SK-N-SH treated with all-trans-retinoic acid at 6 μM for 48 hours (cell line): Measurements from ENCODE around the gene LCAT.

ENCODE experiments used
- ARNTL ChIP-seq: fragments of 450-650 bp; formaldehyde crosslinking; IDR thresholded peaks from 2 replicates; pipeline ENCODE4 v1.5.0; 2020; ENCODE audit warnings: low read depth, mild to moderate bottlenecking, moderate library complexity, borderline replicate concordance
- BACH2 ChIP-seq: fragments of 250-450 bp; sonication (Bioruptor Pico); IDR thresholded peaks from 2 replicates; pipeline ENCODE4 v1.9.0; 2021; ENCODE audit warnings: mild to moderate bottlenecking, borderline replicate concordance
- CSRNP3 ChIP-seq: fragments of 250-450 bp; sonication (Bioruptor Pico); IDR thresholded peaks from 2 replicates; pipeline ENCODE4 v1.5.1; 2021; ENCODE audit warnings: mild to moderate bottlenecking, moderate library complexity
- ESRRG ChIP-seq: fragments of 250-450 bp; sonication (Bioruptor Pico); IDR thresholded peaks from 2 replicates; pipeline ENCODE4 v1.6.1; 2021; ENCODE audit warnings: mild to moderate bottlenecking
- GLIS3 ChIP-seq: fragments of 250-450 bp; sonication (Bioruptor Pico); IDR thresholded peaks from 2 replicates; pipeline ENCODE4 v1.5.0; 2020; ENCODE audit warnings: mild to moderate bottlenecking, moderate library complexity
- ISL1 ChIP-seq: fragments of 250-450 bp; sonication (Bioruptor Pico); IDR thresholded peaks from 2 replicates; pipeline ENCODE4 v2.1.2; 2022; ENCODE audit warnings: mild to moderate bottlenecking, moderate library complexity
- PATZ1 ChIP-seq: fragments of 250-450 bp; sonication (Bioruptor Pico); IDR thresholded peaks from 2 replicates; pipeline ENCODE4 v1.8.0; 2020; ENCODE audit warnings: mild to moderate bottlenecking, moderate library complexity, borderline replicate concordance
- TCF4 ChIP-seq: fragments of 250-450 bp; sonication (Bioruptor Pico); IDR thresholded peaks from 2 replicates; pipeline ENCODE4 v1.8.0; 2021; ENCODE audit warnings: mild to moderate bottlenecking, moderate library complexity, borderline replicate concordance
- TOX ChIP-seq: fragments of 250-450 bp; sonication (Bioruptor Pico); IDR thresholded peaks from 2 replicates; pipeline ENCODE4 v1.8.0; 2021; ENCODE audit warnings: mild to moderate bottlenecking, moderate library complexity, borderline replicate concordance
- ZC3H10 ChIP-seq: fragments of 250-450 bp; sonication (Bioruptor Pico); IDR thresholded peaks from 2 replicates; pipeline ENCODE4 v1.5.1; 2021; ENCODE audit warnings: mild to moderate bottlenecking, moderate library complexity
- ZFP3 ChIP-seq: fragments of 250-450 bp; sonication (Bioruptor Pico); IDR thresholded peaks from 2 replicates; pipeline ENCODE4 v1.5.0; 2020; ENCODE audit warnings: mild to moderate bottlenecking, moderate library complexity
- ZFP30 ChIP-seq: fragments of 450-650 bp; formaldehyde crosslinking; IDR thresholded peaks from 2 replicates; pipeline ENCODE4 v1.5.0; 2022; ENCODE audit warnings: mild to moderate bottlenecking, moderate library complexity
- TF ChIP-seq, protein P1 (sequence below): fragments of 250-450 bp; sonication (Bioruptor Pico); IDR thresholded peaks from 2 replicates; pipeline ENCODE4 v1.5.1; 2020; ENCODE audit warnings: low read depth, mild to moderate bottlenecking, moderate library complexity

DNA sequence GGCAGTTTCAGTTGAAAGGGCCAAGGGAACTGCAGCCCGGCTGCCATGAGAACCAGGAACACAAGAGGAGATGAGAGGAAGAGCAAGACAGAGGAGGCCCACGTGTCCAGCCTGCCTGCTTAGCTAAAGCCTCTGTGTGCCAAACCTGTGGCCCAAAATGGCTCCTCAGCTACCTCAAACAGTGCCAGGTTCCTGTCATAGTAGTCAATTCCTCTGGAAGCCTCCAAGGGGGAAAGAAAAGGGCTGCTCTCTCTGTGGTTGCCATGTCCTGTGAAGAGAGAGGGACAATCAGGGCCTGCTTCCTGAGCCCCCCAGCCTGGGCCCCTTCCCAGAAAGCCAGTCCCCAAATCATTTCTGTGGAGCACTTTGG is 19.4 kb upstream of the LCAT start:
- TF ChIP-seq PATZ1 (CRISPR knock-in tag) = no peak
- TF ChIP-seq CSRNP3 (CRISPR knock-in tag) = no peak
- no peak for TF ChIP-seq BACH2
- no peak for TF ChIP-seq GLIS3 (CRISPR knock-in tag)
- TF ChIP-seq ARNTL (CRISPR knock-in tag) = no peak
- TF ChIP-seq, protein P1, sequence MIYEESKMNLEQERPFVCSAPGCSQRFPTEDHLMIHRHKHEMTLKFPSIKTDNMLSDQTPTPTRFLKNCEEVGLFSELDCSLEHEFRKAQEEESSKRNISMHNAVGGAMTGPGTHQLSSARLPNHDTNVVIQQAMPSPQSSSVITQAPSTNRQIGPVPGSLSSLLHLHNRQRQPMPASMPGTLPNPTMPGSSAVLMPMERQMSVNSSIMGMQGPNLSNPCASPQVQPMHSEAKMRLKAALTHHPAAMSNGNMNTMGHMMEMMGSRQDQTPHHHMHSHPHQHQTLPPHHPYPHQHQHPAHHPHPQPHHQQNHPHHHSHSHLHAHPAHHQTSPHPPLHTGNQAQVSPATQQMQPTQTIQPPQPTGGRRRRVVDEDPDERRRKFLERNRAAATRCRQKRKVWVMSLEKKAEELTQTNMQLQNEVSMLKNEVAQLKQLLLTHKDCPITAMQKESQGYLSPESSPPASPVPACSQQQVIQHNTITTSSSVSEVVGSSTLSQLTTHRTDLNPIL (CRISPR knock-in tag) = no peak
- no peak for TF ChIP-seq TOX (CRISPR knock-in tag)
- TF ChIP-seq ZFP30 (CRISPR knock-in tag) = no peak
- TF ChIP-seq ZC3H10 (CRISPR knock-in tag) = no peak
- TF ChIP-seq ISL1 (CRISPR knock-in tag) = no peak
- no peak for TF ChIP-seq TCF4 (CRISPR knock-in tag)
- no peak for TF ChIP-seq ZFP3 (CRISPR knock-in tag)
- no peak for TF ChIP-seq ESRRG (CRISPR knock-in tag)
